WTC11 (cell line): ENCODE data around the gene KRT9. TPM values are rescaled to one million over a fixed set of nuclear protein-coding genes. Genes with fewer than 3 reads are reported as not detected.
"Not testable (repeated sequence)": the region's sequence is repeated elsewhere in the genome, so short reads cannot be mapped to it uniquely, and the experiment has no call there.

Experiments
- ATAC-seq: fragments of 200-7000 bp; cut with Tn5 transposase; 2 replicates; pipeline ENCODE4 v1.10.0; 2021; ENCODE audit warnings: mild to moderate bottlenecking, moderate library complexity
- CTCF ChIA-PET: fragments of 300-600 bp; sonication (Branson Sonifier 250); formaldehyde crosslinking; loops from one replicate; lab custom pipeline; 2021; ENCODE audit warnings: antibody characterized with exemption; lab: Charles Lee
- POLR2A ChIA-PET: fragments of 350-600 bp; sonication (Branson Sonifier 250); formaldehyde crosslinking; loops from one replicate; lab custom pipeline; 2021; ENCODE audit warnings: antibody characterized with exemption; lab: Charles Lee
- DNase-seq: peaks from one replicate; pipeline ENCODE4 v3.0.0; 2021; ENCODE audit warnings: low spot score
- H3K27ac Mint-ChIP-seq: 2 replicates; pipeline ENCODE4 v1.8.0; 2021; ENCODE audit warnings: mixed read lengths
- H3K27me3 Mint-ChIP-seq: 2 replicates; pipeline ENCODE4 v1.8.0; 2021; ENCODE audit warnings: low read depth, mild to moderate bottlenecking, moderate library complexity, mixed read lengths
- H3K36me3 Mint-ChIP-seq: 2 replicates; pipeline ENCODE4 v1.8.0; 2021; ENCODE audit warnings: mixed read lengths
- H3K4me1 Mint-ChIP-seq: 2 replicates; pipeline ENCODE4 v1.8.0; 2022; ENCODE audit warnings: mixed read lengths
- H3K4me3 Mint-ChIP-seq: 2 replicates; pipeline ENCODE4 v1.8.0; 2021; ENCODE audit warnings: mild to moderate bottlenecking, moderate library complexity, mixed read lengths
- H3K9me3 Mint-ChIP-seq: 2 replicates; pipeline ENCODE4 v1.8.0; 2021; ENCODE audit warnings: mixed read lengths
- ATF2 ChIP-seq: sonication (generic); formaldehyde crosslinking; IDR thresholded peaks from 2 replicates; pipeline ENCODE4 v1.8.1; 2022; ENCODE audit warnings: low read depth, missing genetic modification reagents, borderline replicate concordance
- ATF6 ChIP-seq: sonication (generic); formaldehyde crosslinking; IDR thresholded peaks from 2 replicates; pipeline ENCODE4 v1.8.1; 2023; ENCODE audit warnings: mild to moderate bottlenecking, missing genetic modification reagents
- CTCF ChIP-seq: fragments of 200-600 bp; IDR thresholded peaks from 2 replicates; pipeline ENCODE4 v1.8.0; 2022; ENCODE audit warnings: antibody characterized with exemption
- E2F5 ChIP-seq: sonication (generic); formaldehyde crosslinking; IDR thresholded peaks from 2 replicates; pipeline ENCODE4 v1.8.1; 2022; ENCODE audit warnings: mild to moderate bottlenecking, moderate library complexity, missing genetic modification reagents
- EMX1 ChIP-seq: fragments of 250-450 bp; sonication (Bioruptor Pico); IDR thresholded peaks from 2 replicates; pipeline ENCODE4 v1.8.0; 2021; ENCODE audit warnings: mild to moderate bottlenecking
- ESRRA ChIP-seq: sonication (generic); formaldehyde crosslinking; IDR thresholded peaks from 2 replicates; pipeline ENCODE4 v1.8.1; 2022; ENCODE audit warnings: mild to moderate bottlenecking, missing genetic modification reagents, borderline replicate concordance
- FOXK1 ChIP-seq: sonication (generic); formaldehyde crosslinking; IDR thresholded peaks from 2 replicates; pipeline ENCODE4 v1.8.0; 2022; ENCODE audit warnings: mild to moderate bottlenecking, moderate library complexity, missing genetic modification reagents
- FOXP1 ChIP-seq: sonication (generic); formaldehyde crosslinking; IDR thresholded peaks from 2 replicates; pipeline ENCODE4 v1.8.0; 2022; ENCODE audit warnings: missing genetic modification reagents, mild to moderate bottlenecking, moderate library complexity, borderline replicate concordance
- GRHL2 ChIP-seq: fragments of 250-450 bp; sonication (Bioruptor Pico); IDR thresholded peaks from 2 replicates; pipeline ENCODE4 v1.8.0; 2022; ENCODE audit warnings: mild to moderate bottlenecking, moderate library complexity; ENCODE audit not compliant: insufficient replicate concordance, severe bottlenecking
- HMGA2 ChIP-seq: fragments of 250-450 bp; sonication (Bioruptor Pico); IDR thresholded peaks from 2 replicates; pipeline ENCODE4 v1.4.0; 2021; ENCODE audit warnings: mild to moderate bottlenecking, moderate library complexity
- JAZF1 ChIP-seq: fragments of 250-450 bp; sonication (Bioruptor Pico); IDR thresholded peaks from 2 replicates; pipeline ENCODE4 v1.9.0; 2021; ENCODE audit warnings: moderate library complexity, mild to moderate bottlenecking, inconsistent platforms
- NFATC4 ChIP-seq: fragments of 250-450 bp; sonication (Bioruptor Pico); IDR thresholded peaks from 2 replicates; pipeline ENCODE4 v1.9.0; 2021; ENCODE audit warnings: mild to moderate bottlenecking
- RELA ChIP-seq: sonication (generic); formaldehyde crosslinking; IDR thresholded peaks from 2 replicates; pipeline ENCODE4 v1.8.1; 2022; ENCODE audit warnings: missing genetic modification reagents, mild to moderate bottlenecking, borderline replicate concordance
- RORB ChIP-seq: fragments of 250-450 bp; sonication (Bioruptor Pico); IDR thresholded peaks from 2 replicates; pipeline ENCODE4 v1.9.0; 2021; ENCODE audit warnings: mild to moderate bottlenecking
- SMAD3 ChIP-seq: sonication (generic); formaldehyde crosslinking; IDR thresholded peaks from 2 replicates; pipeline ENCODE4 v1.8.0; 2022; ENCODE audit warnings: missing genetic modification reagents, mild to moderate bottlenecking, borderline replicate concordance
- TEAD1 ChIP-seq: sonication (generic); formaldehyde crosslinking; IDR thresholded peaks from 2 replicates; pipeline ENCODE4 v1.8.0; 2022; ENCODE audit warnings: mild to moderate bottlenecking, missing genetic modification reagents
- TEAD4 ChIP-seq: sonication (generic); formaldehyde crosslinking; IDR thresholded peaks from 2 replicates; pipeline ENCODE4 v1.8.0; 2022; ENCODE audit warnings: mild to moderate bottlenecking, missing genetic modification reagents
- ZNF425 ChIP-seq: fragments of 250-450 bp; sonication (Bioruptor Pico); conservative IDR thresholded peaks from 2 replicates; pipeline ENCODE4 v1.9.0; 2021; ENCODE audit warnings: mild to moderate bottlenecking
- total RNA-seq: library from RNA; stranded (reverse); gene quantifications from 3 replicates; pipeline ENCODE4 v1.2.3, GENCODE V29; 2021
- TF ChIP-seq, protein P1 (sequence below): fragments of 250-450 bp; sonication (Bioruptor Pico); IDR thresholded peaks from 2 replicates; pipeline ENCODE4 v2.1.2; 2022; ENCODE audit warnings: mild to moderate bottlenecking, moderate library complexity

The KRT9 gene
- total RNA-seq, 1 experiment from 2014 or later: not detected

DNA sequence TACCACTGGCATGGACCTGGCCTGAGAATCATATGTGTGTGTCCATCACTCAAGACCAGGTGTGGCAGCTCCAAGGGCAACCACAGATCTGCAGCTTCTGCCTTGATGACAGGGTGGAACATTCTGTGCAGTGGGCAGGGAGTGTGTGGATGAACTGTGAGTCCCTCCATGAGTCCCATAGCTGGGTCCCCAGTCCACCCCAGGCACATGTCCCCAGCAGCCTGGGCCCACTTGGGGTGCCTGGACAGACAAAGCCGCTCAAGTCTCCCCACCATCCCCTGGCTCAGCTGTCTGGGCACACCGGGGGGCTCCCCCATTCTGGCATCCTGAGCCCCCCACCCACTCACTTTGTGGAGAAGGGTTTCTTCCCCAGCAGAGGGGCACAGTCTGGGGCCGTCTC is 45.3 kb upstream of the KRT9 start (continued):
- TF ChIP-seq, protein P1, sequence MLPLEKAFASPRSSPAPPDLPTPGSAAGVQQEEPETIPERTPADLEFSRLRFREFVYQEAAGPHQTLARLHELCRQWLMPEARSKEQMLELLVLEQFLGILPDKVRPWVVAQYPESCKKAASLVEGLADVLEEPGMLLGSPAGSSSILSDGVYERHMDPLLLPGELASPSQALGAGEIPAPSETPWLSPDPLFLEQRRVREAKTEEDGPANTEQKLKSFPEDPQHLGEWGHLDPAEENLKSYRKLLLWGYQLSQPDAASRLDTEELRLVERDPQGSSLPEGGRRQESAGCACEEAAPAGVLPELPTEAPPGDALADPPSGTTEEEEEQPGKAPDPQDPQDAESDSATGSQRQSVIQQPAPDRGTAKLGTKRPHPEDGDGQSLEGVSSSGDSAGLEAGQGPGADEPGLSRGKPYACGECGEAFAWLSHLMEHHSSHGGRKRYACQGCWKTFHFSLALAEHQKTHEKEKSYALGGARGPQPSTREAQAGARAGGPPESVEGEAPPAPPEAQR (CRISPR knock-in tag): no peak
- TF ChIP-seq ZNF425 (CRISPR knock-in tag): no peak
- TF ChIP-seq HMGA2 (CRISPR knock-in tag): no peak
- no peak for TF ChIP-seq E2F5 (CRISPR knock-in tag)
- TF ChIP-seq EMX1: no peak
- TF ChIP-seq SMAD3 (CRISPR knock-in tag): no peak
- no peak for TF ChIP-seq RELA (CRISPR knock-in tag)
- TF ChIP-seq RORB (CRISPR knock-in tag): no peak
- TF ChIP-seq, all 79 proteins: peak for 0

DNA sequence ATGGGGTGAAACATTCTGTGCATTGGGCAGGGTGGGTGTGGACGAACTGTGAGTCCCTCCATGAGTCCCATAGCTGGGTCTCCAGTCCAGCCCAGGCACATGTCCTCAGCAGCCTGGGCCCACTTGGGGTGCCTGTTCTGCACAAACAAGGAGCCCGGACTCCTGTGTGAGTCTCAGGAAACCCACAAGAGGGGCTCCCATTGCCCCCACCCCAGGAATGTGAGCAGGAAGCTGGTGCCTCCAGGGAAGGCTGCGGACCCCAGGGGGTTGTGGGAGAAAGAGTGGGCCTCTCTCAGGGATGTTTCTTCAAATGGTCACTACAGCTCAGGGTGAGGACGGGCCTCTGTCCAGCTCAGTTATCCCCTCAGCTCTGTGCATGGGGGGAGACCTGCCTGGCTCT is 44.6 kb upstream of the KRT9 start:
- H3K27me3 Mint-ChIP-seq, ATAC-seq, POLR2A ChIA-PET, H3K4me3 Mint-ChIP-seq, H3K27ac Mint-ChIP-seq, DNase-seq, H3K9me3 Mint-ChIP-seq, H3K36me3 Mint-ChIP-seq: not testable (repeated sequence)
- TF ChIP-seq TEAD4 (CRISPR knock-in tag): peak; percentile 81; the same call in 1 of the 2 replicates
- TF ChIP-seq TEAD1 (CRISPR knock-in tag): peak; percentile 78; the same call in 1 of the 2 replicates
- CTCF ChIA-PET: interaction anchor here (0.6 to 2.7 kb wide), 6 partner anchors 11 to 72 kb away, joined by 3 to 7 read pairs (median 3); no protein-coding TSS in a partner anchor
- H3K4me1 Mint-ChIP-seq: peaks cover 13% of the 10 kb centered on the region; the same call in 1 of the 2 replicates

DNA sequence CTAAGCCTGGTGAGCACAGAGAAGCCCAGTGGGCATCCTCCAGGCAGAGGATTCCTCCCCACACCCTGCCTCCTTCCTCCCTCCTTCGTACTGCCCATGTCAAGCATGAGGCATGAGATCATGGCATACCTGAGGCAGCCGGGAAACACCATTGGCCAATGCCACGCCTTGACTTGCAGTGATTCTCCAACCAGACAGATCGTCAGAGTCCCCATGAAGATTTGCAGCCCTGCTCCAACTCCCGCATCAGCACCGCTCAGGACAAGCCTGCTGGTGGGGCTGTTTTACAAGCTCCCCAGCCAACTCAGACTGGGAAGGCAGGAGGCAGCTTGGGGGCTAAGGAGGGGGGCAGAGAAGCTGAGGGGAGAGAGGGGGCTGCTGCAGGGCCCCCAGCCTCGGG is 43.6 kb upstream of the KRT9 start:
- peak; percentile 65 for ATAC-seq
- no peak for DNase-seq
- H3K27me3 Mint-ChIP-seq: no peaks in the 10 kb centered on the region
- ChIA-PET POLR2A (no interaction called here), CTCF (interaction anchor here (0.9 to 2.7 kb wide), 4 partner anchors 13 to 66 kb away, joined by 3 to 8 read pairs (median 5); no protein-coding TSS in a partner anchor)
- no peaks in the 10 kb centered on the region for H3K9me3 Mint-ChIP-seq
- H3K4me1 Mint-ChIP-seq: peaks cover 10% of the 10 kb centered on the region; the same call in 1 of the 2 replicates
- no peak overlapping the region for H3K4me3 Mint-ChIP-seq
- H3K36me3 Mint-ChIP-seq: no peaks in the 10 kb centered on the region
- H3K27ac Mint-ChIP-seq: no peak overlapping the region
- TF ChIP-seq ATF2 (CRISPR knock-in tag): no peak
- no peak for TF ChIP-seq FOXK1
- TF ChIP-seq ESRRA: no peak
- TF ChIP-seq, protein P1 (CRISPR knock-in tag): no peak
- TF ChIP-seq ATF6 (CRISPR knock-in tag): no peak
- TF ChIP-seq RELA (CRISPR knock-in tag): no peak
- no peak for TF ChIP-seq CTCF
- no peak for TF ChIP-seq NFATC4 (CRISPR knock-in tag)
- no peak for TF ChIP-seq E2F5 (CRISPR knock-in tag)
- no peak for TF ChIP-seq GRHL2
- no peak for TF ChIP-seq JAZF1 (CRISPR knock-in tag)
- TF ChIP-seq FOXP1 (CRISPR knock-in tag): no peak
